ENCODE results near the gene IER3. TPM values are rescaled to one million over a fixed set of nuclear protein-coding genes. Genes with fewer than 3 reads are reported as not detected.
A peak's percentile ranks its signal among the peaks of the same experiment; 100 is the strongest.

Gene IER3
- total and polyA plus RNA-seq, 9 of the 15 experiments (the other 6 are each of a cell fraction or from before 2014, with no cell fraction given), result 1.5 to 30.0 (median 11.5) TPM

DNA sequence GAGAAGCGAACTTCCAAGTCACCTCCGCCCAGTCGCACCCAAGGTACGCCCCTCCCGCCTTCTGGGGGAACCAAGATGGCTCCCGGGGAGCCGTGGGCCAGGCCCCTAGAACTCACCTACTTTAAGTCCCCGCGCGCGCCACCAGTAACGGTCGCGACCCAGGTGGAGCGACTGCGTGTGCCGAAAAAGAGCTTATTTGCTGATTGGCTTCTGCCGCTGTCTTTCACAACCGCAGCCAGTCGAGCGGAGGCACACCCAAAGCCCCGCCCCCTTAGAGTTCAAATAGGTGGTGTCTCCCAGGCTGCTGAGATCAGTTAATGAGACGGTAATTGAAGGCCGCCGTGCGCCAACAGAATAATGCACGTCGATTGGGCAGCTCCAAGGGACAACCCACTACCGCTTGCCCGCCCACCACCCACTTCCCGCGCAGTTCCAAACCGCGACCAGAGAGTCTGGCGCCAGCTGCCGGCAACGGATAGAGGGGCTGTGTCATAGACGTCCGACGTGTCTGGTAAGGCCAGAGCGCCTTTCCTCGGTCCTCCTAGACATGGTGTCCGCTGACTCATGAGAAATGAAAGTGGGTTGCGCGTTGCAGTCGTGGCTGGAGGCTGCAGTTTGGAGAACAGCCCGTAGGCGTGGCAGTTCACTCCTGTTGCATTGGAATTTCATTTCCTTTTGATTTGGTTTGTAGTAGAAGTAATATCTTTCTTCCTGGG, 27.1 kb downstream of the IER3 start, which contains the start of gene MDC1 (continued):
- TF ChIP-seq GTF2F1 (IDR thresholded peaks at IDR 0.05; ENCODE audit: low read depth, low read length) (peak; percentile 87; the same call in 1 of the 2 replicates), ZNF717 (CRISPR knock-in tag; IDR thresholded peaks at IDR 0.05) (no peak), ZNF140 (CRISPR knock-in tag; IDR thresholded peaks at IDR 0.05) (no peak), ARID2 (IDR thresholded peaks at IDR 0.05) (no peak), ZNF184 (CRISPR knock-in tag; IDR thresholded peaks at IDR 0.05) (no peak), NCOA1 (IDR thresholded peaks at IDR 0.05; ENCODE audit: low read depth) (no peak; the same call in 1 of the 2 replicates), ZNF41 (CRISPR knock-in tag; conservative IDR thresholded peaks at IDR 0.05) (no peak), XRCC3 (IDR thresholded peaks at IDR 0.05) (no peak), PCBP1 (IDR thresholded peaks at IDR 0.05; ENCODE audit: low read depth, low read length, poor library complexity, severe bottlenecking) (peak; percentile 55), KDM2B (CRISPR knock-in tag; IDR thresholded peaks at IDR 0.05) (peak; percentile 84; the same call in 1 of the 2 replicates), TGIF2 (CRISPR knock-in tag; IDR thresholded peaks at IDR 0.05) (no peak; the same call in 1 of the 2 replicates), ZNF143 (CRISPR knock-in tag; IDR thresholded peaks at IDR 0.05) (no peak), ELF2 (CRISPR knock-in tag; IDR thresholded peaks at IDR 0.05) (0 out of 2 replicates have a peak, but pooled peaks have one; percentile 19), ZFP30 (CRISPR knock-in tag; IDR thresholded peaks at IDR 0.05; ENCODE audit: borderline replicate concordance) (no peak), PHF21A (IDR thresholded peaks at IDR 0.05; ENCODE audit: borderline replicate concordance, low read depth) (no peak)
- TF ChIP-seq, protein P1, sequence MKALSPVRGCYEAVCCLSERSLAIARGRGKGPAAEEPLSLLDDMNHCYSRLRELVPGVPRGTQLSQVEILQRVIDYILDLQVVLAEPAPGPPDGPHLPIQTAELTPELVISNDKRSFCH (CRISPR knock-in tag; IDR thresholded peaks at IDR 0.05), result no peak
- TF ChIP-seq, protein P1 (tag; IDR thresholded peaks at IDR 0.05), result no peak
- TF ChIP-seq, protein P2, sequence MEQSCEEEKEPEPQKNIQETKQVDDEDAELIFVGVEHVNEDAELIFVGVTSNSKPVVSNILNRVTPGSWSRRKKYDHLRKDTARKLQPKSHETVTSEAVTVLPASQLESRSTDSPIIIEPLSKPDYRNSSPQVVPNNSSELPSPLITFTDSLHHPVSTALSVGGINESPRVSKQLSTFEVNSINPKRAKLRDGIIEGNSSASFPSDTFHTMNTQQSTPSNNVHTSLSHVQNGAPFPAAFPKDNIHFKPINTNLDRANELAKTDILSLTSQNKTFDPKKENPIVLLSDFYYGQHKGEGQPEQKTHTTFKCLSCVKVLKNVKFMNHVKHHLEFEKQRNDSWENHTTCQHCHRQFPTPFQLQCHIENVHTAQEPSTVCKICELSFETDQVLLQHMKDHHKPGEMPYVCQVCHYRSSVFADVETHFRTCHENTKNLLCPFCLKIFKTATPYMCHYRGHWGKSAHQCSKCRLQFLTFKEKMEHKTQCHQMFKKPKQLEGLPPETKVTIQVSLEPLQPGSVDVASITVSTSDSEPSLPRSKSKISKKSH (CRISPR knock-in tag; IDR thresholded peaks at IDR 0.05), result no peak
- TF ChIP-seq, protein P3, sequence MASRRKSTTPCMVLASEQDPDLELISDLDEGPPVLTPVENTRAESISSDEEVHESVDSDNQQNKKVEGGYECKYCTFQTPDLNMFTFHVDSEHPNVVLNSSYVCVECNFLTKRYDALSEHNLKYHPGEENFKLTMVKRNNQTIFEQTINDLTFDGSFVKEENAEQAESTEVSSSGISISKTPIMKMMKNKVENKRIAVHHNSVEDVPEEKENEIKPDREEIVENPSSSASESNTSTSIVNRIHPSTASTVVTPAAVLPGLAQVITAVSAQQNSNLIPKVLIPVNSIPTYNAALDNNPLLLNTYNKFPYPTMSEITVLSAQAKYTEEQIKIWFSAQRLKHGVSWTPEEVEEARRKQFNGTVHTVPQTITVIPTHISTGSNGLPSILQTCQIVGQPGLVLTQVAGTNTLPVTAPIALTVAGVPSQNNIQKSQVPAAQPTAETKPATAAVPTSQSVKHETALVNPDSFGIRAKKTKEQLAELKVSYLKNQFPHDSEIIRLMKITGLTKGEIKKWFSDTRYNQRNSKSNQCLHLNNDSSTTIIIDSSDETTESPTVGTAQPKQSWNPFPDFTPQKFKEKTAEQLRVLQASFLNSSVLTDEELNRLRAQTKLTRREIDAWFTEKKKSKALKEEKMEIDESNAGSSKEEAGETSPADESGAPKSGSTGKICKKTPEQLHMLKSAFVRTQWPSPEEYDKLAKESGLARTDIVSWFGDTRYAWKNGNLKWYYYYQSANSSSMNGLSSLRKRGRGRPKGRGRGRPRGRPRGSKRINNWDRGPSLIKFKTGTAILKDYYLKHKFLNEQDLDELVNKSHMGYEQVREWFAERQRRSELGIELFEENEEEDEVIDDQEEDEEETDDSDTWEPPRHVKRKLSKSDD (conservative IDR thresholded peaks at IDR 0.05; ENCODE audit: low read length), result peak; percentile 92
- TF ChIP-seq, protein P4, sequence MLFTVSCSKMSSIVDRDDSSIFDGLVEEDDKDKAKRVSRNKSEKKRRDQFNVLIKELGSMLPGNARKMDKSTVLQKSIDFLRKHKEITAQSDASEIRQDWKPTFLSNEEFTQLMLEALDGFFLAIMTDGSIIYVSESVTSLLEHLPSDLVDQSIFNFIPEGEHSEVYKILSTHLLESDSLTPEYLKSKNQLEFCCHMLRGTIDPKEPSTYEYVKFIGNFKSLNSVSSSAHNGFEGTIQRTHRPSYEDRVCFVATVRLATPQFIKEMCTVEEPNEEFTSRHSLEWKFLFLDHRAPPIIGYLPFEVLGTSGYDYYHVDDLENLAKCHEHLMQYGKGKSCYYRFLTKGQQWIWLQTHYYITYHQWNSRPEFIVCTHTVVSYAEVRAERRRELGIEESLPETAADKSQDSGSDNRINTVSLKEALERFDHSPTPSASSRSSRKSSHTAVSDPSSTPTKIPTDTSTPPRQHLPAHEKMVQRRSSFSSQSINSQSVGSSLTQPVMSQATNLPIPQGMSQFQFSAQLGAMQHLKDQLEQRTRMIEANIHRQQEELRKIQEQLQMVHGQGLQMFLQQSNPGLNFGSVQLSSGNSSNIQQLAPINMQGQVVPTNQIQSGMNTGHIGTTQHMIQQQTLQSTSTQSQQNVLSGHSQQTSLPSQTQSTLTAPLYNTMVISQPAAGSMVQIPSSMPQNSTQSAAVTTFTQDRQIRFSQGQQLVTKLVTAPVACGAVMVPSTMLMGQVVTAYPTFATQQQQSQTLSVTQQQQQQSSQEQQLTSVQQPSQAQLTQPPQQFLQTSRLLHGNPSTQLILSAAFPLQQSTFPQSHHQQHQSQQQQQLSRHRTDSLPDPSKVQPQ (CRISPR knock-in tag; IDR thresholded peaks at IDR 0.05; ENCODE audit: borderline replicate concordance), result no peak
